K562 (cell line): ENCODE measurements around the gene ZBTB9. TPM values are rescaled to one million over a fixed set of nuclear protein-coding genes. Genes with fewer than 3 reads are reported as not detected.
A peak's percentile ranks its signal among the peaks of the same experiment; 100 is the strongest.

Experiments used
- BRCA1 ChIP-seq, 2 experiments: fragments of 450-650 bp in 1 of 2; sonication (generic) in 1 of 2; formaldehyde crosslinking in 1 of 2; IDR thresholded peaks; 2 replicates each; pipeline versions ENCODE4 v1.5.0 to v1.6.1; 2017 to 2020; ENCODE audit warnings: mild to moderate bottlenecking in 1 of 2, missing genetic modification reagents in 1 of 2
- GTF2A2 ChIP-seq: IDR thresholded peaks from 2 replicates; pipeline ENCODE4 v1.6.1; 2016; ENCODE audit warnings: mild to moderate bottlenecking, missing genetic modification characterization, missing compliant biosample characterization
- HMGXB4 ChIP-seq: sonication (generic); formaldehyde crosslinking; IDR thresholded peaks from 2 replicates; pipeline ENCODE4 v1.8.1; 2023; ENCODE audit warnings: mild to moderate bottlenecking, missing genetic modification reagents
- ILF3 ChIP-seq: fragments of 450-650 bp; IDR thresholded peaks from 2 replicates; pipeline ENCODE4 v1.6.1; 2018; ENCODE audit warnings: antibody characterized with exemption, mild to moderate bottlenecking, moderate library complexity, borderline replicate concordance
- MTA3 ChIP-seq: fragments of 450-650 bp; formaldehyde crosslinking; IDR thresholded peaks from 2 replicates; pipeline ENCODE4 v1.6.1; 2017; ENCODE audit warnings: mild to moderate bottlenecking, borderline replicate concordance
- MXD1 ChIP-seq: fragments of 250-450 bp; sonication (Bioruptor Pico); IDR thresholded peaks from 2 replicates; pipeline ENCODE4 v1.8.0; 2021; ENCODE audit warnings: borderline replicate concordance, mild to moderate bottlenecking, moderate library complexity; ENCODE audit not compliant: poor library complexity, severe bottlenecking
- PHB ChIP-seq: fragments of 250-450 bp; sonication (Bioruptor Pico); IDR thresholded peaks from 2 replicates; pipeline ENCODE4 v1.5.0; 2021
- POLR2G ChIP-seq: fragments of 200-400 bp; formaldehyde crosslinking; IDR thresholded peaks from 2 replicates; pipeline ENCODE4 v1.6.1; 2017; ENCODE audit warnings: low read depth, mild to moderate bottlenecking, antibody characterized with exemption, low read length, moderate library complexity
- RFX5 ChIP-seq: IDR thresholded peaks from 2 replicates; pipeline ENCODE4 v1.6.1; 2011; ENCODE audit warnings: low read depth, mild to moderate bottlenecking, improper control_type of control experiment, low read length
- SIRT6 ChIP-seq: IDR thresholded peaks from one replicate; pipeline ENCODE4 v1.6.1; 2012; ENCODE audit warnings: low read depth, mild to moderate bottlenecking, control low read depth, inconsistent platforms, low read length, moderate library complexity
- USF2 ChIP-seq: sonication (generic); formaldehyde crosslinking; IDR thresholded peaks from 2 replicates; pipeline ENCODE4 v1.5.0; 2020; ENCODE audit warnings: missing genetic modification reagents
- ZC3H8 ChIP-seq: fragments of 450-650 bp; IDR thresholded peaks from 2 replicates; pipeline ENCODE4 v1.6.1; 2017
- ZNF124 ChIP-seq: sonication (generic); formaldehyde crosslinking; IDR thresholded peaks from 2 replicates; pipeline ENCODE4 v1.8.1; 2022; ENCODE audit warnings: missing genetic modification reagents
- ZNF561 ChIP-seq: fragments of 450-650 bp; formaldehyde crosslinking; conservative IDR thresholded peaks from 2 replicates; pipeline ENCODE4 v1.4.0; 2020; ENCODE audit warnings: mild to moderate bottlenecking, moderate library complexity
- ZNF583 ChIP-seq: fragments of 250-450 bp; sonication (Bioruptor Pico); IDR thresholded peaks from 2 replicates; pipeline ENCODE4 v1.4.0; 2020
- ZSCAN32 ChIP-seq: fragments of 450-650 bp; formaldehyde crosslinking; IDR thresholded peaks from 2 replicates; pipeline ENCODE4 v1.4.0; 2020; ENCODE audit warnings: mild to moderate bottlenecking, moderate library complexity
- ZZZ3 ChIP-seq: fragments of 450-650 bp; IDR thresholded peaks from 2 replicates; pipeline ENCODE4 v1.6.1; 2016; ENCODE audit warnings: antibody characterized with exemption, mild to moderate bottlenecking, moderate library complexity
- polyA plus RNA-seq, 8 experiments: library from polyadenylated mRNA; depleted of rRNA in 4 of 8; stranded (reverse) in 5 of 8; unstranded in 3 of 8; fragments of >200 nt; fragmentation: Nextera tagmentation in 2 of 8; fragmentation: Illumina TruSeq in 1 of 8; extraction: Ambion mirVana in 2 of 8; extraction: Trizol in 1 of 8; gene quantifications; 2 replicates each; pipeline versions ENCODE4 v1.2.1 to v1.2.3, GENCODE V29; 2011 to 2014; ENCODE audit warnings: inconsistent platforms in 1 of 8, missing spikeins in 1 of 8
- total RNA-seq, 7 experiments: library from RNA; depleted of rRNA in 6 of 7; stranded (reverse); fragments of >200 nt in 6 of 7; fragmentation: Illumina TruSeq in 2 of 7; extraction: Trizol in 2 of 7; gene quantifications; 2 replicates each; pipeline versions ENCODE4 v1.2.1 to v1.2.3, GENCODE V29; 2011 to 2021; ENCODE audit warnings: low replicate concordance in 1 of 7
- TF ChIP-seq, protein P1 (sequence below): fragments of 450-650 bp; IDR thresholded peaks from 2 replicates; pipeline ENCODE4 v1.6.1; 2014; ENCODE audit warnings: low read depth, mild to moderate bottlenecking, moderate library complexity, borderline replicate concordance
- TF ChIP-seq, protein P2 (sequence below): fragments of 450-650 bp; IDR thresholded peaks from 2 replicates; pipeline ENCODE4 v1.6.1; 2016; ENCODE audit warnings: borderline replicate concordance
- TF ChIP-seq, protein P3 (sequence below): sonication (generic); formaldehyde crosslinking; IDR thresholded peaks from 2 replicates; pipeline ENCODE4 v1.8.1; 2022; ENCODE audit warnings: missing genetic modification reagents

ZBTB9 gene
- total and polyA plus RNA-seq, 9 of the 15 experiments (the other 6 are each of a cell fraction or from before 2014, with no cell fraction given), result 1.9 to 19.5 (median 10.4) TPM

DNA sequence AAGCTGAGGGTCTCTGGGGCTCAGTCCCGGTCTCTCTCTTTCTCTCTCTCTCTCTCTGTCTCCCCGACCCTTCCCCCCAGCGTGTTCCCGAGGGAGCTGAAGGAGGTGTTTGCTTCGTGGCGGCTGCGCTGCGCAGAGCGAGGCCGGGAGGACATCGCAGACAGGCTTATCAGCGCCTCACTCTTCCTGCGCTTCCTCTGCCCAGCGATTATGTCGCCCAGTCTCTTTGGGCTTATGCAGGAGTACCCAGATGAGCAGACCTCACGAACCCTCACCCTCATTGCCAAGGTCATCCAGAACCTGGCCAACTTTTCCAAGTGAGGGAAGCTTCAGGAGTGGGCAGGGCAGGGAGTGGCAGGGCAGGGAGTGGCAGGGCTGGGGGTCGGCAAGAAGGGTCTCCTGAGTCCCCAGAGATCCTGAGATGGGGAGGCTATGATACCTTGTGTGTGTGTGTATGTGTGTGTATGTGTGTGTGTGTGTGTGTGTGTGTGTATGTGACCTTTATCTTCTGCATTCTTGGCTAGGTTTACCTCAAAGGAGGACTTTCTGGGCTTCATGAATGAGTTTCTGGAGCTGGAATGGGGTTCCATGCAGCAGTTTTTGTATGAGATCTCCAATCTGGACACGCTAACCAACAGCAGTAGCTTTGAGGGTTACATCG is 13.6 kb upstream of the ZBTB9 start (continued):
- TF ChIP-seq USF2, result no peak
- TF ChIP-seq RFX5, result no peak
- 0 out of 2 replicates have a peak, but pooled peaks have one; percentile 49 for TF ChIP-seq HMGXB4 (CRISPR knock-in tag)
- TF ChIP-seq ZZZ3, result no peak
- no peak for TF ChIP-seq SIRT6
- TF ChIP-seq GTF2A2 (tag), result no peak
- TF ChIP-seq, protein P1, sequence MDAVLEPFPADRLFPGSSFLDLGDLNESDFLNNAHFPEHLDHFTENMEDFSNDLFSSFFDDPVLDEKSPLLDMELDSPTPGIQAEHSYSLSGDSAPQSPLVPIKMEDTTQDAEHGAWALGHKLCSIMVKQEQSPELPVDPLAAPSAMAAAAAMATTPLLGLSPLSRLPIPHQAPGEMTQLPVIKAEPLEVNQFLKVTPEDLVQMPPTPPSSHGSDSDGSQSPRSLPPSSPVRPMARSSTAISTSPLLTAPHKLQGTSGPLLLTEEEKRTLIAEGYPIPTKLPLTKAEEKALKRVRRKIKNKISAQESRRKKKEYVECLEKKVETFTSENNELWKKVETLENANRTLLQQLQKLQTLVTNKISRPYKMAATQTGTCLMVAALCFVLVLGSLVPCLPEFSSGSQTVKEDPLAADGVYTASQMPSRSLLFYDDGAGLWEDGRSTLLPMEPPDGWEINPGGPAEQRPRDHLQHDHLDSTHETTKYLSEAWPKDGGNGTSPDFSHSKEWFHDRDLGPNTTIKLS, result peak; percentile 41; the same call in 1 of the 2 replicates
- TF ChIP-seq MTA3, result peak; percentile 61; the same call in 1 of the 2 replicates
- TF ChIP-seq PHB (CRISPR knock-in tag), result no peak
- no peak for TF ChIP-seq MXD1 (CRISPR knock-in tag)
- no peak for TF ChIP-seq ZNF583 (CRISPR knock-in tag)
- TF ChIP-seq ZSCAN32, result no peak
- no peak for TF ChIP-seq ZNF561 (CRISPR knock-in tag)
- TF ChIP-seq, protein P2, sequence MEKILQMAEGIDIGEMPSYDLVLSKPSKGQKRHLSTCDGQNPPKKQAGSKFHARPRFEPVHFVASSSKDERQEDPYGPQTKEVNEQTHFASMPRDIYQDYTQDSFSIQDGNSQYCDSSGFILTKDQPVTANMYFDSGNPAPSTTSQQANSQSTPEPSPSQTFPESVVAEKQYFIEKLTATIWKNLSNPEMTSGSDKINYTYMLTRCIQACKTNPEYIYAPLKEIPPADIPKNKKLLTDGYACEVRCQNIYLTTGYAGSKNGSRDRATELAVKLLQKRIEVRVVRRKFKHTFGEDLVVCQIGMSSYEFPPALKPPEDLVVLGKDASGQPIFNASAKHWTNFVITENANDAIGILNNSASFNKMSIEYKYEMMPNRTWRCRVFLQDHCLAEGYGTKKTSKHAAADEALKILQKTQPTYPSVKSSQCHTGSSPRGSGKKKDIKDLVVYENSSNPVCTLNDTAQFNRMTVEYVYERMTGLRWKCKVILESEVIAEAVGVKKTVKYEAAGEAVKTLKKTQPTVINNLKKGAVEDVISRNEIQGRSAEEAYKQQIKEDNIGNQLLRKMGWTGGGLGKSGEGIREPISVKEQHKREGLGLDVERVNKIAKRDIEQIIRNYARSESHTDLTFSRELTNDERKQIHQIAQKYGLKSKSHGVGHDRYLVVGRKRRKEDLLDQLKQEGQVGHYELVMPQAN, result no peak
- TF ChIP-seq ZNF124, result no peak
- TF ChIP-seq POLR2G, result peak; percentile 34; the same call in 1 of the 2 replicates
- no peak for TF ChIP-seq ILF3
- TF ChIP-seq, protein P3, sequence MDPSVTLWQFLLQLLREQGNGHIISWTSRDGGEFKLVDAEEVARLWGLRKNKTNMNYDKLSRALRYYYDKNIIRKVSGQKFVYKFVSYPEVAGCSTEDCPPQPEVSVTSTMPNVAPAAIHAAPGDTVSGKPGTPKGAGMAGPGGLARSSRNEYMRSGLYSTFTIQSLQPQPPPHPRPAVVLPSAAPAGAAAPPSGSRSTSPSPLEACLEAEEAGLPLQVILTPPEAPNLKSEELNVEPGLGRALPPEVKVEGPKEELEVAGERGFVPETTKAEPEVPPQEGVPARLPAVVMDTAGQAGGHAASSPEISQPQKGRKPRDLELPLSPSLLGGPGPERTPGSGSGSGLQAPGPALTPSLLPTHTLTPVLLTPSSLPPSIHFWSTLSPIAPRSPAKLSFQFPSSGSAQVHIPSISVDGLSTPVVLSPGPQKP (CRISPR knock-in tag), result no peak
- no peak for TF ChIP-seq BRCA1 (IDR thresholded peaks at IDR 0.05)
- no peak for TF ChIP-seq BRCA1 (CRISPR knock-in tag; IDR thresholded peaks at IDR 0.05)
- TF ChIP-seq ZC3H8, result no peak
